ENCODE data around the gene KRTAP10-6.

Gene KRTAP10-6

GRCh38 chr21:44548381-44548780, 43.9 kb downstream of the KRTAP10-6 start:
- no peak for DNase-seq (ENCODE audit: low read depth)
- no peak overlapping the region for H3K4me3 ChIP-seq (ENCODE audit: low read depth, low read length)

- no peak for DNase-seq (ENCODE audit: low read depth)
Measured at GRCh38 chr21:44547656-44548331, 44.5 kb downstream of the KRTAP10-6 start.

GRCh38 chr21:44544566-44544965, 47.7 kb downstream of the KRTAP10-6 start:
- DNase-seq (ENCODE audit: low read depth), result no peak
- no peak overlapping the region for H3K4me3 ChIP-seq (ENCODE audit: low read depth, low read length)

More at GRCh38 chr21:44547656-44548331, 44.5 kb downstream of the KRTAP10-6 start:
- H3K4me3 ChIP-seq (ENCODE audit: low read depth, low read length), result no peak overlapping the region

- no peak for DNase-seq (ENCODE audit: low read depth)
- H3K4me3 ChIP-seq (ENCODE audit: low read depth, low read length), result no peak overlapping the region
Measured at GRCh38 chr21:44542716-44543115, 49.6 kb downstream of the KRTAP10-6 start.
